CD4-positive, alpha-beta memory T cell (primary cell): Measurements from ENCODE around the gene STPG1. TPM values are rescaled to one million over a fixed set of nuclear protein-coding genes. Genes with fewer than 3 reads are reported as not detected.
"Not testable (repeated sequence)": the region's sequence is repeated elsewhere in the genome, so short reads cannot be mapped to it uniquely, and the experiment has no call there.

Experiments
- CTCF ChIA-PET: fragments of 350-600 bp; sonication (Branson Sonifier 250); formaldehyde crosslinking; loops from one replicate; lab custom pipeline; 2021; ENCODE audit warnings: inconsistent platforms; ENCODE audit not compliant: partially characterized antibody; lab: Charles Lee
- POLR2A ChIA-PET: fragments of 350-600 bp; sonication (Branson Sonifier 250); formaldehyde crosslinking; loops from one replicate; lab custom pipeline; 2021; ENCODE audit not compliant: partially characterized antibody; lab: Charles Lee
- DNase-seq, 5 donors: peaks; one replicate each; pipeline versions ENCODE4 v3.0.0 to v3.0.0-alpha.2; 2020 to 2022; ENCODE audit warnings: mixed read lengths in 1 of 5
- H3K27ac ChIP-seq: one replicate; pipeline ENCODE4 v1.7.0; 2013; ENCODE audit warnings: low read depth, low read length
- H3K27me3 ChIP-seq: 2 replicates; pipeline ENCODE4 v1.7.0; 2013; ENCODE audit warnings: mild to moderate bottlenecking, low read length, moderate library complexity; ENCODE audit not compliant: insufficient read depth
- H3K36me3 ChIP-seq: 2 replicates; pipeline ENCODE4 v1.7.0; 2013; ENCODE audit warnings: mild to moderate bottlenecking, low read length, moderate library complexity; ENCODE audit not compliant: insufficient read depth
- H3K4me1 ChIP-seq: 2 replicates; pipeline ENCODE4 v1.7.0; 2013; ENCODE audit warnings: mild to moderate bottlenecking, low read length, moderate library complexity; ENCODE audit not compliant: insufficient read depth
- H3K4me3 ChIP-seq, 2 donors: one replicate each; pipeline ENCODE4 v1.7.0; 2013; ENCODE audit warnings: low read length in 2 of 2, mild to moderate bottlenecking in 1 of 2
- H3K9me3 ChIP-seq, 2 donors: one replicate each; pipeline ENCODE4 v1.7.0; 2013; ENCODE audit warnings: low read length in 2 of 2, control low read depth in 1 of 2; ENCODE audit not compliant: control insufficient read depth in 1 of 2
- H3K27ac Mint-ChIP-seq, 7 donors: one replicate each; pipeline ENCODE4 v1.8.0; 2020 to 2021; ENCODE audit warnings: mixed read lengths in 7 of 7, mild to moderate bottlenecking in 6 of 7, inconsistent platforms in 3 of 7, moderate library complexity in 3 of 7
- H3K27me3 Mint-ChIP-seq, 2 donors: one replicate each; pipeline ENCODE4 v1.8.0; 2020 to 2021; ENCODE audit warnings: mixed read lengths in 2 of 2
- H3K36me3 Mint-ChIP-seq, 2 donors: one replicate each; pipeline ENCODE4 v1.8.0; 2020 to 2021; ENCODE audit warnings: mixed read lengths in 2 of 2, inconsistent platforms in 1 of 2, mild to moderate bottlenecking in 1 of 2
- H3K4me1 Mint-ChIP-seq, 4 donors: one replicate each; pipeline ENCODE4 v1.8.0; 2020 to 2021; ENCODE audit warnings: mixed read lengths in 4 of 4, mild to moderate bottlenecking in 1 of 4
- H3K4me3 Mint-ChIP-seq, 8 donors: one replicate each; pipeline ENCODE4 v1.8.0; 2020 to 2021; ENCODE audit warnings: mixed read lengths in 8 of 8, mild to moderate bottlenecking in 7 of 8, moderate library complexity in 6 of 8, inconsistent platforms in 3 of 8
- H3K9me3 Mint-ChIP-seq, 8 donors: one replicate each; pipeline ENCODE4 v1.8.0; 2020 to 2021; ENCODE audit warnings: mixed read lengths in 8 of 8, mild to moderate bottlenecking in 5 of 8, inconsistent platforms in 3 of 8, moderate library complexity in 1 of 8
- intact Hi-C: fragments of 100-400 bp; cut with micrococcal nuclease; formaldehyde crosslinking; loops from one replicate; pipeline ENCODE4 v1.15.1; 2023
- polyA plus RNA-seq, 2 donors: library from polyadenylated mRNA; unstranded; fragments of 300-500 nt; fragmentation: Illumina TruSeq; gene quantifications; one replicate each; pipeline ENCODE4 v1.2.3, GENCODE V29; 2021
- total RNA-seq, 2 experiments: library from RNA; stranded (reverse); gene quantifications; one replicate each; pipeline ENCODE4 v1.2.3, GENCODE V29; 2021

The STPG1 gene, protein sequence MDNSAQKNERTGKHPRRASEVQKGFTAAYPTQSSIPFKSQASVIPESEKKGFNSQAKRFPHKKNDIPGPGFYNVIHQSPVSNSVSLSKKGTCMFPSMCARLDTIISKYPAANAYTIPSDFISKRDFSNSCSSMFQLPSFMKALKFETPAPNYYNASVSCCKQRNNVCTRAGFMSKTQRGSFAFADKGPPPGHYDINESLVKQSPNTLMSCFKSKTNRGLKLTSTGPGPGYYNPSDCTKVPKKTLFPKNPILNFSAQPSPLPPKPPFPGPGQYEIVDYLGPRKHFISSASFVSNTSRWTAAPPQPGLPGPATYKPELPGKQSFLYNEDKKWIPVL
- total RNA-seq, result 1 to 10 TPM; 4.2 to 4.9 TPM
- polyA plus RNA-seq, result 1 to 10 TPM; 3.1 to 3.5 TPM

DNA sequence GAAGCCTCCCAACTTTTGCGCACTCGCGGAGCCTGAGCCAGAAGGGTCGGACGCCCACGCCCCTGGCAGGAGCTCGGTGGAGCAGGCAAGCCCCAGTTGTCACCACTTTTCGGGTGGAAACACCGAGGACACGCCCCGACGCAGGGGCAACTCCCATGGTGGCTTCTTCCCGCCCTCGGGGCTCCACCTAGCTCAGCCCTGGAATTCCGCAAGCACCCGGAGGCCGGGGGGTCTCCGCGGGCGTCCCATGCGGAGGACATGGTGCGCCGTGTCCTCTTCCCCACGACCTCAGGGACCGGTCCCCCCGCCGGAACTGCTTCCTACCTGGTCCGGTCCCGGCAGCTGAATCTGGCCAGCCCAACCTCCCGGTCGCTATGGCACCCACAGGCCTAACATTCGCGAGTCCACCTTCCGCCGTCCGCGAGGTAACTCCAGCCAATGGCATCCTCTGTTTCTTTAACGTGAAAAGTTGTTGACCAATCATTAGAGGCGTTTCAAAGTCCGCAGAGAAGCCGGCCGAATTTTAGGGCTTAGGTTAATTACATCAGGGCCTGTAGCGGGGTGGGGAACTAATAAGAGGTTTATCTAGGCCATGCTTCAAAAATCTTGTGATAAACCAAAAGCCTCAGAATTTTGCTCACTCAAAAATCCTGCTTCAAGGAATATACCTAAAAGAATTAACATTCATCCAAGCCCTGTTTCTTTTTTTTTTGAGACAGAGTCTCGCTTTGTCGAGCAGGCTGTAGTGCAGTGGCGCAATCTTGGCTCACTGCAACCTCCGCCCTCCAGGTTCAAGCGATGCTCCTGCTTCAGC lies at the start of gene STPG1:
TSS of gene STPG1 (minus strand) at position 433 of the 814 bp plus-strand sequence. CDS start 12,394 bp downstream, outside the sequence.
- H3K27ac ChIP-seq, result peak within 1 kb of the TSS; percentile 68
- Mint-ChIP-seq H3K4me1 (peaks cover 30 to 59% (median 43%) of the 10 kb centered on the region in 4 donors), H3K36me3 (peaks cover 0 to 17% of the 10 kb centered on the region in 2 donors), H3K9me3 (peaks cover 0 to 1% (median 0%) of the 10 kb centered on the region in 8 donors), H3K27me3 (no peaks in the 10 kb centered on the region), H3K27ac (peak within 1 kb of the TSS; percentile 85 to 96 (median 93)), H3K4me3 (peak within 1 kb of the TSS; percentile 93 to 100 (median 94))
- ChIA-PET CTCF (interaction anchor here (0.8 to 8.6 kb wide), 18 partner anchors 9 to 221 kb away, joined by 3 to 129 read pairs (median 6); partner anchors contain the start of gene RCAN3), POLR2A (interaction anchor here (0.8 to 7.7 kb wide), 8 partner anchors 21 to 834 kb away, joined by 3 to 164 read pairs (median 6); partner anchors contain the start of genes IFNLR1, RCAN3 and RSRP1)
- peak within 1 kb of the TSS; percentile 37 to 76 for H3K4me3 ChIP-seq
- peak; percentile 72 to 80 (median 76) for DNase-seq
- peaks cover 44% of the 10 kb centered on the region for H3K4me1 ChIP-seq
- intact Hi-C loops, result loop anchor here (2.0 kb wide), 2 partner anchors 121 to 229 kb away; partner anchors contain the start of gene SRRM1
- H3K27me3 ChIP-seq, result no peaks in the 10 kb centered on the region
- H3K9me3 ChIP-seq, result no peaks in the 10 kb centered on the region
- no peaks in the 10 kb centered on the region for H3K36me3 ChIP-seq

DNA sequence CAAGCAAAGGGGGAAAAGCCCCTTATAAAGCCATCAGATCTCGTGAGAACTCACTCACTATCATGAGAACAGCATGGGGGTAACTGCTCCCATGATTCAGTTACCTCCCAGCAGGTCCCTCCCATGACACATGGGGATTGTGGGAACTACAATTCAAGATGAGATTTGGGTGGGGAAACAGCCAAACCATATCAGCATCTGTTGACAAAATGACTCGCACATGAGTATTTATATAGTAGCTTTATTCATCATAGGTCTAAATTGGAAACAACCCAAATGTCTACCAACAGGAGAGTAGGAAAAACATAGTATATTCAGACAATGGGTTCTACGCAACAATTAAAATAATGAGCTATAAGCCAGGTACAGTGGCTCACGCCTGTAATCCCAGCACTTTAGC lies 48.5 kb upstream of the STPG1 start:
- H3K4me1 ChIP-seq, intact Hi-C loops, H3K27me3 ChIP-seq, H3K27ac ChIP-seq, H3K4me3 ChIP-seq, H3K9me3 Mint-ChIP-seq, DNase-seq, H3K9me3 ChIP-seq, H3K4me3 Mint-ChIP-seq, H3K27me3 Mint-ChIP-seq: not testable (repeated sequence)
- H3K36me3 ChIP-seq, result peaks cover 39% of the 10 kb centered on the region
- POLR2A ChIA-PET, result interaction anchor here (1.3 to 1.6 kb wide), 2 partner anchors 24 to 39 kb away, joined by 3 read pairs; no protein-coding TSS in a partner anchor
- CTCF ChIA-PET, result interaction anchor here (0.9 kb wide), 1 partner anchor 64 kb away, joined by 4 read pairs; no protein-coding TSS in a partner anchor
- Mint-ChIP-seq H3K27ac (peak overlapping the region in 2 of 7 donors; percentile 8 to 53), H3K4me1 (peaks cover 12 to 26% (median 16%) of the 10 kb centered on the region in 4 donors), H3K36me3 (peaks cover 66 to 75% of the 10 kb centered on the region in 2 donors)

DNA sequence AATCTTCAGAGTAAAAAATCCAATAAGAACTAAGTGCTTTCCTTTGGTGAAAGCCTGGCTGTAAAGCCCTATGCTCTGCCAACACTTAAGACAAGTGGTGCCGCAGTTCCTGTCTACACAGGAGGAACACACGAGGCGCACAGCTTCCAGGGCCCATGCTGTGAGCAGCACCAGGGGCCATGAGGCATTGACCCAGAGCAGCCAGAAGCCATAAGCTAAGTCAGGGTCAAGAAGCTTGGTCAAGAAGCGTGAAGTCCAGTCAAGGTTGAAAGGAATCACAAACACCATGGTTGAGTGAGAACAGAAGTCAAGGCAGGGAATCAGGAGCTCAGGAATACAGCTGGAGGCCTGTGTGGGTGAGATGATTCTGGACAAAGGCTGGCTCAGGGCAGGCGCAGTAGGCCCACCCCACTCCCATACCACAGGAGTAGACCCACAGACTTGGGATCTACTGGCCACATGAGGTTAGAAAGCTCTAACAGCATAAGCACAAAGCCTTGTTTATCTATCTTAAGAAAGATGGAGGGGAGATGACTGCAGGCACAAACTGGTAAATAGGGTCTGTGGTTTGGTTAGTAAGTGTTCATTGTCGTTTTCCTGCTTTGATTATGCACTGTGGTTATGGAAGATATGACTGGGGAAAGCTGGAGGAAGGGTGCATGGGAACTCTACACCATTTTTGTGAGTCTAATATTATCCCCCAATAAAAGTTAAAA lies 46.1 kb upstream of the STPG1 start:
- no peaks in the 10 kb centered on the region for H3K27me3 Mint-ChIP-seq
- no peak overlapping the region for H3K4me3 Mint-ChIP-seq
- intact Hi-C loops, result no loop called here
- peaks cover 4% of the 10 kb centered on the region for H3K4me1 ChIP-seq
- H3K27ac Mint-ChIP-seq, result peak overlapping the region in 3 of 7 donors; percentile 12 to 74 (median 66)
- ChIA-PET POLR2A (interaction anchor here (1.3 to 1.6 kb wide), 3 partner anchors 43 to 45 kb away, joined by 3 to 4 read pairs (median 3); partner anchors contain the start of genes NIPAL3 and RCAN3), CTCF (interaction anchor here (0.9 to 2.3 kb wide), 8 partner anchors 17 to 128 kb away, joined by 3 to 7 read pairs (median 3); partner anchors contain the start of gene NIPAL3)
- no peak overlapping the region for H3K27ac ChIP-seq
- peaks cover 50% of the 10 kb centered on the region for H3K36me3 ChIP-seq
- no peaks in the 10 kb centered on the region for H3K27me3 ChIP-seq
- peaks cover 64 to 77% of the 10 kb centered on the region in 2 donors for H3K36me3 Mint-ChIP-seq
- peaks cover 8 to 16% (median 10%) of the 10 kb centered on the region in 4 donors for H3K4me1 Mint-ChIP-seq
- DNase-seq, result no peak
- no peaks in the 10 kb centered on the region for H3K9me3 ChIP-seq
- H3K4me3 ChIP-seq, result no peak overlapping the region
- no peaks in the 10 kb centered on the region for H3K9me3 Mint-ChIP-seq

DNA sequence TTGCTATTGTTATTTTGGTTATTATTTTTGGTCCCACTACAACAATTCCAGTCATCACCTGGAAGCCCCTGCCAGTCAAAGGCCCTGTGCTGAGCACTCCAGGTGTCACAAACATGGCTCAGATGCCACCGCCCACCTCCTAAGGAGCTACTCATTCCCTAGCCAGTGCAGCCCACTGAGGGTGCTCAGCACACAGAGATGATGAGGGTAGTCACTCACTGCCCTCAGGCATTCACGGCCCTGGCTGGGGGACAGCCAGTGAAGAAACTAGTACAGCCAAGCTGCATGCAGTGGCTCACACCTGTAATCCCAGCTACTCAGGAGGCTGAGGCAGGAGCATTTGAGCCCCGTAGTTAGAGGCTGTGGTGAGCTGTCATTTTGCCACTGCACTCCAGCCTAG lies 44.3 kb upstream of the STPG1 start:
- peaks cover 59% of the 10 kb centered on the region for H3K36me3 ChIP-seq
- POLR2A ChIA-PET, result no interaction called here
- H3K27ac Mint-ChIP-seq, result peak overlapping the region in 2 of 7 donors; percentile 44 to 57
- peaks cover 73 to 79% of the 10 kb centered on the region in 2 donors for H3K36me3 Mint-ChIP-seq
- H3K4me3 ChIP-seq, result no peak overlapping the region
- CTCF ChIA-PET, result interaction anchor here (0.8 to 1.0 kb wide), 2 partner anchors 68 to 129 kb away, joined by 3 read pairs; no protein-coding TSS in a partner anchor
- no peaks in the 10 kb centered on the region for H3K9me3 ChIP-seq
- intact Hi-C loops, result no loop called here
- no peaks in the 10 kb centered on the region for H3K27me3 Mint-ChIP-seq
- no peak overlapping the region for H3K27ac ChIP-seq
- no peaks in the 10 kb centered on the region for H3K4me1 ChIP-seq
- no peaks in the 10 kb centered on the region for H3K27me3 ChIP-seq
- no peak overlapping the region for H3K4me3 Mint-ChIP-seq
- H3K4me1 Mint-ChIP-seq, result peaks cover 0 to 6% (median 4%) of the 10 kb centered on the region in 4 donors
- DNase-seq, result no peak
- no peaks in the 10 kb centered on the region for H3K9me3 Mint-ChIP-seq

DNA sequence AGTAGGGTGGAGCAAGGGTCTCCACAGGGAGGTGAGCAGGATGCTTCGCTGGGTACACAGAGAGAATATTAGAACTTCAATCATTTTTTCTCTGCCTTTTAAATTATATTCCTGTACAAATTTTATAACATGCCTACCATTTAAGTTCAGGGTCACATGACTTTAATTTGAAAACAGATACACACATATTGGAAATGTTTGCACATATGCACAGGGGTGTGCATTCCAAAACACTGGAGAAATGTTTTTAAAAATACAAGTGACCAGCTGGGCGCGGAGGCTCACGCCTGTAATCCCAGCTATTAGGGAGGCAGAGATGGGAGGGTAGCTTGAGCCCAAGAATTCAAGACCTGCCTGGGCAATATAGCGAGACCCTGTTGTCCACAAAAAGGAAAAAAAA lies 41.7 kb upstream of the STPG1 start:
- Histone ChIP-seq H3K27ac (no peak overlapping the region), H3K9me3 (no peaks in the 10 kb centered on the region), H3K4me1 (no peaks in the 10 kb centered on the region), H3K4me3 (no peak overlapping the region), H3K36me3 (peaks cover 74% of the 10 kb centered on the region), H3K27me3 (no peaks in the 10 kb centered on the region)
- Mint-ChIP-seq H3K4me3 (no peak overlapping the region), H3K9me3 (no peaks in the 10 kb centered on the region), H3K27ac (no peak overlapping the region), H3K4me1 (peaks cover 0 to 4% (median 3%) of the 10 kb centered on the region in 4 donors), H3K27me3 (no peaks in the 10 kb centered on the region), H3K36me3 (peaks cover 75 to 85% of the 10 kb centered on the region in 2 donors)
- intact Hi-C loops, result no loop called here
- POLR2A ChIA-PET, result interaction anchor here (1.3 kb wide), 1 partner anchor 31 kb away, joined by 6 read pairs; no protein-coding TSS in a partner anchor
- CTCF ChIA-PET, result interaction anchor here (1.0 to 2.1 kb wide), 2 partner anchors 31 to 40 kb away, joined by 4 to 5 read pairs; partner anchors contain the start of gene NIPAL3
- DNase-seq, result no peak

DNA sequence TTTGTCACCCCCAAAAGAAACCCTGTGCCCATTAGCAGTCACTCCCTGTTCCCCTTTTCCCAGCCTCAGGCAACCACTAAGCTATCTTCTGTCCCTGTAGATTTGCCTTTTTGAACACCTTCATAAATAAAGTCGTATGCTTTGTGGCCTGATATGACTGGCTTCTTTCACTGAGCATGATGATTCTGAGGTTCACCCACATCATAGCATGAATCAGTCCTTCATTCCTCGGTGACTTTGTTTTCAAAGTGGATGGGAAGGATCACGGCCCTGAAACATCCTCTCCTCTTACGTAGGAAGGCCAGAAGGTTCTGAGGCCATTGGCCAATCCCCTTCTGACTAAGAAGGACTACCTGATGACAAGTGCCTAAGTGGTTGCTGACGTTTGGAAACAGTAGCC lies 41.1 kb upstream of the STPG1 start:
- H3K27me3 ChIP-seq, result no peaks in the 10 kb centered on the region
- H3K4me1 ChIP-seq, result no peaks in the 10 kb centered on the region
- intact Hi-C loops, result no loop called here
- no peak overlapping the region for H3K4me3 Mint-ChIP-seq
- H3K27me3 Mint-ChIP-seq, result no peaks in the 10 kb centered on the region
- H3K9me3 Mint-ChIP-seq, result no peaks in the 10 kb centered on the region
- H3K36me3 ChIP-seq, result peaks cover 74% of the 10 kb centered on the region
- POLR2A ChIA-PET, result interaction anchor here (1.3 kb wide), 1 partner anchor 47 kb away, joined by 4 read pairs; no protein-coding TSS in a partner anchor
- no peak for DNase-seq
- peaks cover 0 to 4% (median 3%) of the 10 kb centered on the region in 4 donors for H3K4me1 Mint-ChIP-seq
- CTCF ChIA-PET, result interaction anchor here (2.1 kb wide), 1 partner anchor 32 kb away, joined by 5 read pairs; no protein-coding TSS in a partner anchor
- peaks cover 75 to 85% of the 10 kb centered on the region in 2 donors for H3K36me3 Mint-ChIP-seq
- peak overlapping the region in 2 of 7 donors; percentile 47 to 78 for H3K27ac Mint-ChIP-seq
- no peak overlapping the region for H3K27ac ChIP-seq
- H3K4me3 ChIP-seq, result no peak overlapping the region
- no peaks in the 10 kb centered on the region for H3K9me3 ChIP-seq
